Gastrocnemius medialis (tissue), 4 donors: ENCODE results near the gene MYLK. TPM values are rescaled to one million over a fixed set of nuclear protein-coding genes. Genes with fewer than 3 reads are reported as not detected.

Source experiments
- ATAC-seq, 2 donors: fragments of 150-250 bp; one replicate each; pipeline ENCODE4 v1.9.1; 2016
- DNase-seq, 2 donors: peaks; one replicate each; pipeline ENCODE4 v3.0.0-alpha.2; 2019
- H3K27ac ChIP-seq, 4 donors: fragments of 200-600 bp; sonication (generic); 1 replicate in 1 of 4; 2 replicates in 3 of 4; pipeline ENCODE4 v1.5.1; 2016 to 2018; ENCODE audit warnings: mild to moderate bottlenecking in 2 of 4, moderate library complexity in 1 of 4
- H3K27me3 ChIP-seq, 3 donors: fragments of 200-600 bp; sonication (generic) in 2 of 3; 1 replicate in 1 of 3; 2 replicates in 2 of 3; pipeline versions ENCODE4 v1.5.1 to v1.6.0; 2016 to 2019; ENCODE audit warnings: mild to moderate bottlenecking in 1 of 3, moderate library complexity in 1 of 3
- H3K36me3 ChIP-seq, 2 donors: fragments of 200-600 bp; sonication (generic) in 1 of 2; one replicate each; pipeline ENCODE4 v1.5.1; 2017 to 2018
- H3K4me1 ChIP-seq, 2 donors: fragments of 200-600 bp; sonication (generic) in 1 of 2; one replicate each; pipeline ENCODE4 v1.5.1; 2016 to 2017; ENCODE audit warnings: mild to moderate bottlenecking in 2 of 2
- H3K4me3 ChIP-seq, 4 donors: fragments of 200-600 bp; sonication (generic) in 3 of 4; 1 replicate in 1 of 4; 2 replicates in 3 of 4; pipeline ENCODE4 v1.5.1; 2016 to 2019; ENCODE audit warnings: mild to moderate bottlenecking in 2 of 4
- H3K9me3 ChIP-seq, 3 donors: fragments of 200-600 bp; sonication (generic) in 2 of 3; 1 replicate in 1 of 3; 2 replicates in 2 of 3; pipeline ENCODE4 v1.5.1; 2016 to 2019
- CTCF ChIP-seq, 5 experiments: fragments of 450-650 bp in 3 of 5; fragments of 200-600 bp in 2 of 5; sonication (generic) in 2 of 5; IDR thresholded peaks in 4 of 5; conservative IDR thresholded peaks in 1 of 5; 1 replicate in 4 of 5; 2 replicates in 1 of 5; pipeline ENCODE4 v1.5.1; 2016 to 2019; ENCODE audit warnings: antibody characterized with exemption in 5 of 5, mild to moderate bottlenecking in 3 of 5, moderate library complexity in 3 of 5
- POLR2A ChIP-seq, 2 donors: fragments of 450-650 bp; IDR thresholded peaks; one replicate each; pipeline ENCODE4 v1.6.1; 2017; ENCODE audit warnings: antibody characterized with exemption in 2 of 2, mild to moderate bottlenecking in 2 of 2, moderate library complexity in 2 of 2
- in situ Hi-C, 4 donors: fragments of 200-750 bp; cut with MboI; loops; one replicate each; pipeline versions ENCODE4 v1.15.0 to v1.8.0; 2017; ENCODE audit warnings: low sequenced_read_pairs in 4 of 4
- intact Hi-C: fragments of 100-400 bp; cut with DNase I; formaldehyde crosslinking; loops from one replicate; pipeline ENCODE4 v1.15.1; 2023; ENCODE audit warnings: low total_unique reads
- total RNA-seq, 4 donors: library from RNA; depleted of rRNA; stranded (reverse); fragments of >200 nt; gene quantifications; one replicate each; pipeline versions ENCODE4 v1.1.0 to v1.2.3, GENCODE V29; 2016

MYLK gene
- total RNA-seq, 4 donors from 2014 or later, result 5.6 to 19.6 (median 8.8) TPM

- no peak for TF ChIP-seq POLR2A (IDR thresholded peaks at IDR 0.05)
- TF ChIP-seq CTCF (IDR thresholded peaks at IDR 0.05 in 4 of 5, conservative IDR thresholded peaks at IDR 0.05 in 1 of 5), result no peak
- no peaks in the 10 kb centered on the region for H3K9me3 ChIP-seq
- peaks cover 0 to 3% of the 10 kb centered on the region in 2 donors for H3K4me1 ChIP-seq
- in situ Hi-C loops (no loop called here), intact Hi-C loops (no loop called here)
- no peak overlapping the region for H3K27ac ChIP-seq
- no peak for ATAC-seq
- no peak overlapping the region for H3K4me3 ChIP-seq
- no peaks in the 10 kb centered on the region for H3K27me3 ChIP-seq
- no peak for DNase-seq
- no peaks in the 10 kb centered on the region for H3K36me3 ChIP-seq
These were observed 101.6 kb downstream of the MYLK start for GRCh38 chr3:123782488-123782887.

DNA sequence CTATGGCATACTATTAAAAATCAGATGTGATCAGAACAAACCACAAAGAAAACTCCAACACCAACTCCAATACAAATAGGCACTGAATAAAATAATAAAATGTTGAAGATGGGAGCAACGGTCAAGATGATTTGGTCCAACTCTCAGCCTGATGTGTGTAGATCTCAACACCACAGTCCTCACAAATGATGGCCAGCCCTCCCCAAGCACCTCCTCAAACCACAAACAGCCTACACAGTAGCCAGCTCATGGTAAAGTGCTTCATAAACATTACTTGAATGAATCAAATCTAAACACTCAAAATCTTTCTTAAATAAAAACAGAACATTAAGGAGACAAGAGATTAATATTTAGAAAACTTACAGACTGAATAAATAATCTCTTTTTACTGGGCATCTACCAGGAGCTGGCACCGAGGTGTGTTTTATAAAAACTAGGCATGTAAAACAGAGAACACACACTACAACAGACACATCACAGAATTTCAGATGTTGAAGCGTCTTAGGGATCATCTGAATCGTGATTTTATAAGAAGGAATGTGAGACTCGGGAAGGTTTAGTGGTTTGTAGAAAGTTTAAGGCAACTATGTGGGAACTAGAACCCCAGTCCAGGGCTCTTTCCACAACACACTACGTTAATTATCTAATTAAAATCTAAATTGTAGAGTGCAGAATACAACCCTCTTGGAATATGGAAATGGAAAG, 102.4 kb downstream of the MYLK start:
- H3K4me1 ChIP-seq, result peaks cover 0 to 3% of the 10 kb centered on the region in 2 donors
- H3K27me3 ChIP-seq, result no peaks in the 10 kb centered on the region
- TF ChIP-seq CTCF (IDR thresholded peaks at IDR 0.05 in 4 of 5, conservative IDR thresholded peaks at IDR 0.05 in 1 of 5), result no peak
- TF ChIP-seq POLR2A (IDR thresholded peaks at IDR 0.05), result no peak
- H3K4me3 ChIP-seq, result no peak overlapping the region
- H3K36me3 ChIP-seq, result no peaks in the 10 kb centered on the region
- no peak overlapping the region for H3K27ac ChIP-seq
- intact Hi-C loops, result no loop called here
- in situ Hi-C loops, result no loop called here
- no peak for ATAC-seq
- no peak for DNase-seq
- no peaks in the 10 kb centered on the region for H3K9me3 ChIP-seq

GRCh38 chr3:123781138-123781537, 103.0 kb downstream of the MYLK start:
- intact Hi-C loops (no loop called here), in situ Hi-C loops (no loop called here)
- no peak for TF ChIP-seq POLR2A (IDR thresholded peaks at IDR 0.05)
- TF ChIP-seq CTCF (IDR thresholded peaks at IDR 0.05 in 4 of 5, conservative IDR thresholded peaks at IDR 0.05 in 1 of 5), result no peak
- H3K4me3 ChIP-seq, result no peak overlapping the region
- ATAC-seq (no peak), DNase-seq (no peak)
- H3K27me3 ChIP-seq, result no peaks in the 10 kb centered on the region
- no peaks in the 10 kb centered on the region for H3K9me3 ChIP-seq
- no peaks in the 10 kb centered on the region for H3K36me3 ChIP-seq
- peaks cover 0 to 3% of the 10 kb centered on the region in 2 donors for H3K4me1 ChIP-seq
- no peak overlapping the region for H3K27ac ChIP-seq

- H3K4me1 ChIP-seq, result peaks cover 0 to 3% of the 10 kb centered on the region in 2 donors
- H3K4me3 ChIP-seq, result no peak overlapping the region
- intact Hi-C loops, result no loop called here
- no peaks in the 10 kb centered on the region for H3K36me3 ChIP-seq
- in situ Hi-C loops, result no loop called here
- no peak for TF ChIP-seq POLR2A (IDR thresholded peaks at IDR 0.05)
- H3K9me3 ChIP-seq, result no peaks in the 10 kb centered on the region
- no peaks in the 10 kb centered on the region for H3K27me3 ChIP-seq
- ATAC-seq (no peak), DNase-seq (no peak)
- no peak overlapping the region for H3K27ac ChIP-seq
These were observed 103.5 kb downstream of the MYLK start for GRCh38 chr3:123780656-123781055.

- Histone ChIP-seq H3K9me3 (no peaks in the 10 kb centered on the region), H3K27me3 (no peaks in the 10 kb centered on the region), H3K4me3 (no peak overlapping the region), H3K4me1 (peaks cover 0 to 3% of the 10 kb centered on the region in 2 donors), H3K27ac (no peak overlapping the region), H3K36me3 (no peaks in the 10 kb centered on the region)
- ATAC-seq (no peak), DNase-seq (no peak)
- intact Hi-C loops (no loop called here), in situ Hi-C loops (no loop called here)
- TF ChIP-seq CTCF (IDR thresholded peaks at IDR 0.05 in 4 of 5, conservative IDR thresholded peaks at IDR 0.05 in 1 of 5) (no peak), POLR2A (IDR thresholded peaks at IDR 0.05) (no peak)
These were observed 104.4 kb downstream of the MYLK start for GRCh38 chr3:123779655-123780231.
